Measurements from ENCODE around the gene NT5C1B. TPM values are rescaled to one million over a fixed set of nuclear protein-coding genes. Genes with fewer than 3 reads are reported as not detected.

The NT5C1B gene
- total RNA-seq, 2 donors from 2014 or later: not detected

GRCh38 chr2:18545384-18545783 is 44.0 kb downstream of the NT5C1B start:
- Mint-ChIP-seq H3K9me3 (no peaks in the 10 kb centered on the region), H3K4me3 (no peak overlapping the region), H3K4me1 (peaks cover 19% of the 10 kb centered on the region), H3K27me3 (ENCODE audit: insufficient read depth) (no peaks in the 10 kb centered on the region), H3K27ac (no peak overlapping the region), H3K36me3 (ENCODE audit: low read depth) (no peaks in the 10 kb centered on the region)
- no peak overlapping the region for H3K27ac ChIP-seq (ENCODE audit: low read depth, low read length)
- H3K4me3 ChIP-seq (ENCODE audit: low read length): no peak overlapping the region
- WGBS, 2 experiments (ENCODE audit: insufficient coverage in 1 of 2, insufficient read length in 1 of 2): 84 to 90% methylated on average over 3 to 4 of the region's 4 CpGs
- H3K27me3 ChIP-seq (ENCODE audit: control insufficient read depth, insufficient read depth, low read length, poor library complexity, severe bottlenecking): peaks cover 40% of the 10 kb centered on the region
- no peaks in the 10 kb centered on the region for H3K9me3 ChIP-seq (ENCODE audit: control insufficient read depth, low read length)
- no peak overlapping the region for H3K9ac ChIP-seq (ENCODE audit: extremely low read depth, low read length, poor library complexity, severe bottlenecking)
- H3K36me3 ChIP-seq (ENCODE audit: control insufficient read depth, insufficient read depth, low read length): no peaks in the 10 kb centered on the region
- peaks cover 15% of the 10 kb centered on the region for H3K4me1 ChIP-seq (ENCODE audit: control insufficient read depth, insufficient read depth, low read length)
- no peak for TF ChIP-seq CTCF (conservative IDR thresholded peaks at IDR 0.05)
- no peak for DNase-seq

- Histone ChIP-seq H3K9ac (ENCODE audit: extremely low read depth, low read length, poor library complexity, severe bottlenecking) (no peak overlapping the region), H3K27ac (ENCODE audit: low read depth, low read length) (no peak overlapping the region), H3K4me1 (ENCODE audit: control insufficient read depth, insufficient read depth, low read length) (peaks cover 15% of the 10 kb centered on the region), H3K4me3 (ENCODE audit: low read length) (no peak overlapping the region), H3K27me3 (ENCODE audit: control insufficient read depth, insufficient read depth, low read length, poor library complexity, severe bottlenecking) (peaks cover 37% of the 10 kb centered on the region), H3K9me3 (ENCODE audit: control insufficient read depth, low read length) (no peaks in the 10 kb centered on the region), H3K36me3 (ENCODE audit: control insufficient read depth, insufficient read depth, low read length) (no peaks in the 10 kb centered on the region)
- H3K27ac Mint-ChIP-seq: no peak overlapping the region
- WGBS, 2 experiments (ENCODE audit: insufficient coverage in 1 of 2, insufficient read length in 1 of 2): 91 to 94% methylated on average over 2 to 3 of the region's 3 CpGs
- no peaks in the 10 kb centered on the region for H3K36me3 Mint-ChIP-seq (ENCODE audit: low read depth)
- H3K4me1 Mint-ChIP-seq: peaks cover 19% of the 10 kb centered on the region
- H3K27me3 Mint-ChIP-seq (ENCODE audit: insufficient read depth): no peaks in the 10 kb centered on the region
- no peak for DNase-seq
- no peak for TF ChIP-seq CTCF (conservative IDR thresholded peaks at IDR 0.05)
- no peaks in the 10 kb centered on the region for H3K9me3 Mint-ChIP-seq
- no peak overlapping the region for H3K4me3 Mint-ChIP-seq
Observed at GRCh38 chr2:18544171-18544570, 45.2 kb downstream of the NT5C1B start.

- Mint-ChIP-seq H3K27me3 (ENCODE audit: insufficient read depth) (no peaks in the 10 kb centered on the region), H3K9me3 (no peaks in the 10 kb centered on the region), H3K4me1 (peaks cover 8% of the 10 kb centered on the region), H3K27ac (no peak overlapping the region), H3K36me3 (ENCODE audit: low read depth) (no peaks in the 10 kb centered on the region), H3K4me3 (no peak overlapping the region)
- Histone ChIP-seq H3K27ac (ENCODE audit: low read depth, low read length) (no peak overlapping the region), H3K4me1 (ENCODE audit: control insufficient read depth, insufficient read depth, low read length) (peaks cover 9% of the 10 kb centered on the region), H3K9me3 (ENCODE audit: control insufficient read depth, low read length) (no peaks in the 10 kb centered on the region), H3K9ac (ENCODE audit: extremely low read depth, low read length, poor library complexity, severe bottlenecking) (no peak overlapping the region), H3K4me3 (ENCODE audit: low read length) (no peak overlapping the region), H3K27me3 (ENCODE audit: control insufficient read depth, insufficient read depth, low read length, poor library complexity, severe bottlenecking) (peaks cover 33% of the 10 kb centered on the region), H3K36me3 (ENCODE audit: control insufficient read depth, insufficient read depth, low read length) (no peaks in the 10 kb centered on the region)
- TF ChIP-seq CTCF (conservative IDR thresholded peaks at IDR 0.05): no peak
- 92% methylated on average over 2 of the region's 2 CpGs; no CpG with 5 or more reads in 1 of the 2 experiments for WGBS, 2 experiments (ENCODE audit: insufficient coverage in 1 of 2, insufficient read length in 1 of 2)
- no peak for DNase-seq
Observed at GRCh38 chr2:18540872-18541271, 48.5 kb downstream of the NT5C1B start.
